Activated CD8-positive, alpha-beta T cell treated with anti-CD3 and anti-CD28 coated beads, Interleukin-2, amount 10 ng/mL, durations not matched to agents 7 days and 5 days (primary cell): ENCODE data around the gene CPAMD8. TPM values are rescaled to one million over a fixed set of nuclear protein-coding genes. Genes with fewer than 3 reads are reported as not detected.
A peak's percentile ranks its signal among the peaks of the same experiment; 100 is the strongest.
"Not testable (repeated sequence)": the region's sequence is repeated elsewhere in the genome, so short reads cannot be mapped to it uniquely, and the experiment has no call there.

Experiments
- ATAC-seq: fragments of 150-1000 bp; cut with Tn5 transposase; one replicate; pipeline ENCODE4 v1.10.0; 2021; ENCODE audit warnings: moderate library complexity
- CTCF ChIA-PET: fragments of 350-600 bp; sonication (Branson Sonifier 250); formaldehyde crosslinking; loops from one replicate; lab custom pipeline; 2021; ENCODE audit warnings: antibody characterized with exemption; lab: Charles Lee
- POLR2A ChIA-PET: fragments of 350-600 bp; sonication (Branson Sonifier 250); formaldehyde crosslinking; loops from one replicate; lab custom pipeline; 2021; ENCODE audit warnings: antibody characterized with exemption; lab: Charles Lee
- DNase-seq: peaks from one replicate; pipeline ENCODE4 v3.0.0-alpha.2; 2020
- H3K27ac Mint-ChIP-seq: one replicate; pipeline ENCODE4 v1.8.0; 2021; ENCODE audit warnings: mild to moderate bottlenecking, mixed read lengths
- H3K27me3 Mint-ChIP-seq: one replicate; pipeline ENCODE4 v1.8.0; 2021; ENCODE audit warnings: low read depth, mixed read lengths
- H3K36me3 Mint-ChIP-seq: one replicate; pipeline ENCODE4 v1.8.0; 2021; ENCODE audit warnings: low read depth, mixed read lengths
- H3K4me1 Mint-ChIP-seq: one replicate; pipeline ENCODE4 v1.8.0; 2021; ENCODE audit warnings: low read depth, mixed read lengths
- H3K4me3 Mint-ChIP-seq: one replicate; pipeline ENCODE4 v1.8.0; 2021; ENCODE audit warnings: mild to moderate bottlenecking, mixed read lengths
- H3K9me3 Mint-ChIP-seq: one replicate; pipeline ENCODE4 v1.8.0; 2022; ENCODE audit warnings: mixed read lengths; ENCODE audit not compliant: insufficient read depth
- total RNA-seq, 2 experiments: library from RNA; stranded (reverse); gene quantifications; one replicate each; pipeline ENCODE4 v1.2.3, GENCODE V29; 2021

CPAMD8 gene
- total RNA-seq, 2 experiments from 2014 or later = 0.11 to 0.13 TPM

DNA sequence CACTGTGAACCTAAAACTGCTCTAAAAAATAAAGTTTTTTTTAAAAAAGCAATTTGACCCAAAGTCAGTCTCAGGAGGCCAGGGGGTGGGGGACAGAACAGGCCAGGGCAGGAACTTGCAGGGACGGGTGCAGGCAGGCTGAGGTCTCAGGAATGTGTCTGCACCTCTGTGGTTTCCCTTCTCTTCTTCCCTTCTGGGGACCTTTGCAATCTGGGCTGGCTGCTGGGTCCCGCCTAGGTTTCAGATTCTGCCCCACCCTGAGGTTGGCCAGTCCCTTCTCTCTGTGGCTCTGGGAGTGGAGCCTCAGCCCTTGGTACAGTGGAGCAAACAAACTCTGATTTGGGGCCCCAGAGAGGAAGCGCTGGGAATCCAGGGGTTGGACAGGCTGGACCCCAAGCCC, 143.1 kb downstream of the CPAMD8 start:
- H3K36me3 Mint-ChIP-seq = peaks cover 40% of the 10 kb centered on the region
- DNase-seq (no peak), ATAC-seq (peak; percentile 27)
- no peak overlapping the region for H3K27ac Mint-ChIP-seq
- ChIA-PET POLR2A (no interaction called here), CTCF (no interaction called here)
- H3K27me3 Mint-ChIP-seq = no peaks in the 10 kb centered on the region
- peaks cover 29% of the 10 kb centered on the region for H3K9me3 Mint-ChIP-seq
- H3K4me1 Mint-ChIP-seq = peaks cover 27% of the 10 kb centered on the region
- no peak overlapping the region for H3K4me3 Mint-ChIP-seq

DNA sequence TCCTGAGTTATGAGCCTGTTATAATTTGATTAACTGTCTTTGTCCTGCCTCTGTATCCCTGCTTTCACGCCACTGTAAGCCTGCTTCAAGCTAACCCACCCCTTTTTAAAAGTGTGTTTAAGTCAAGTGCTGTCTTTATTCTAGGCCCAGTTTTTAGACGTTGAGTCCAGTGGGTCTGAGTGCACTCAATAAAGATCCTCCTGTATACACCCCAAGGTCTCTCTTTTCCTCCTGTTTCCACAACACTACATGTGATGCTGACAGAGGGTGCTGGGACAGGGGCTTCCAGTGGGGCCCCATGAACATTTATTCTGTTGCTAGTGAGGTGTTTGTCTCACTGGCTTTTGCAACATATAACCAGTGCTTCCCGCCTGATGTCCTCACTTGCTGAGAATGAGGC, 144.5 kb downstream of the CPAMD8 start:
- CTCF ChIA-PET = no interaction called here

DNA sequence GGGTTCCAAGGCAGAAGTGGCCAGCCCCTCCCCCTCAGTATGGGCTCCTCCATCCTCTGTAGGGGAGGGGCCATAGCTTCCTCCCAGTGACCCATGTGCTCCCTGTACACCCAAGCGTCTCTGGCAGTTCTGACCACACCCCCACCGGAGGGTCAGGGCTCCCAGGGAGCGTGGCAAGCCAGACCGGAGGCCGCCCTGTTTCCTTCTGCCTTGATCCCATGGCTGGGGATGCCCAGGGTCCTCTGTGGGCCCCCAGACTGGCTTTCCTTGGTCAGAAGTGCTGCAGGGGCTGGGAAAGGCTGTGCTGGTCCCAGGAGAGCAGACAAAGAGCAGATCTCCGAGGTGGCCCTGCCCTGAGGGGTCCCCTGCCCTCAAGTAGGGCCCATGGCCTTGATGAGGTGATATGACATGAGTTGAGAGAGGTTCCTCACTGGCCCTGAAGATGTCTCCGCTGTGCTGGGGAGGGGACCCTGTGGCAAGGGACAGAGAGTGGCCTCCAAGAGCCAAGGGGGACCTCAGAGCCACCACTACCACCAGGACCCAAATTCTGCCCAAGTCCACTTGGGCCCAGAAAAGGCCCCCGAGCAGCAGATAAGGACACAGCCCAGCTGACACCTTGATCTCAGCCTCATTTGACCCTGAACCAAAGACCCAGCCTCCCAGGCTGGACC, 145.6 kb downstream of the CPAMD8 start:
- ChIA-PET POLR2A (no interaction called here), CTCF (no interaction called here)
- Mint-ChIP-seq H3K27ac (no peak overlapping the region), H3K4me3 (no peak overlapping the region), H3K27me3 (no peaks in the 10 kb centered on the region), H3K9me3 (peaks cover 29% of the 10 kb centered on the region), H3K4me1 (peaks cover 28% of the 10 kb centered on the region), H3K36me3 (peaks cover 58% of the 10 kb centered on the region)
- DNase-seq (no peak), ATAC-seq (no peak)

More for the DNA sequence above, 144.5 kb downstream of the CPAMD8 start:
- H3K9me3 Mint-ChIP-seq = peaks cover 29% of the 10 kb centered on the region
- H3K27me3 Mint-ChIP-seq = no peaks in the 10 kb centered on the region
- H3K4me3 Mint-ChIP-seq = no peak overlapping the region
- H3K36me3 Mint-ChIP-seq = peaks cover 48% of the 10 kb centered on the region
- H3K4me1 Mint-ChIP-seq = peaks cover 21% of the 10 kb centered on the region
- POLR2A ChIA-PET = no interaction called here
- H3K27ac Mint-ChIP-seq = no peak overlapping the region
- DNase-seq (no peak), ATAC-seq (no peak)

DNA sequence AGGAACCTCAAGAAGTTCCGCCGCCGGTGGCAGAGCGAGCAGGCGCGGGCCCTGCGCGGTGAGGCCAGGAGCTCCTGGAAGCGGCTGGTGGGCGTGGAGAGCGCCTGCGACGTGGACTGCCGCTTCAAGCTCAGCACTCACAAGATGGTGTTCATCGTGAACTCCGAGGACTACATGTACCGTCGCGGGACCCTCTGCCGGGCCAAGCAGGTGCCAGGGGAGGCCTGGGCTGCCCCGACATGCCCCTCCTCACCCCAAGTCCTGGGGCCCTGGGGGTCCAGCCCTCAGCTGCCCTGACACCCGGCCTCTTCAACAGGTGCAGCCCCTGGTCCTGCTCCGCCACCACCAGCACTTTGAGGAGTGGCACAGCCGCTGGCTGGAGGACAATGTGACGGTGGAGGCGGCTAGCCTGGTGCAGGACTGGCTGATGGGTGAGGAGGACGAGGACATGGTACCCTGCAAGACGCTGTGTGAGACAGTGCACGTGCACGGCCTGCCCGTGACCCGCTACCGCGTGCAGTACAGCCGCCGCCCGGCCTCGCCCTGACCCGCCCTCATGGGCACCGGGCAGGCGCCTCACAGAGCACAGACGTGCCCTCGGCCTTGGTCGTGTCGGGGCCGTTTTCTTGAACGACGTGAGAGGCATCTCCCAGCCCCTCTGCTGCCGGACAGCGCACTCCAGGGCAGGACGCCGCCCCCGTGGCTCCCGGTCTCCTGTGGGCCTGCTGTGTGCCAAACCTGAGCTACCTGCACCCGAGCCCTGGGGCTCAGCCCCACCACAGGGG, 148.2 kb downstream of the CPAMD8 start:
- Mint-ChIP-seq H3K36me3 (peaks cover 77% of the 10 kb centered on the region), H3K27me3 (no peaks in the 10 kb centered on the region), H3K27ac (no peak overlapping the region), H3K4me1 (peaks cover 31% of the 10 kb centered on the region), H3K4me3 (no peak overlapping the region), H3K9me3 (peaks cover 44% of the 10 kb centered on the region)
- ATAC-seq (no peak), DNase-seq (no peak)
- CTCF ChIA-PET = no interaction called here
- POLR2A ChIA-PET = no interaction called here

DNA sequence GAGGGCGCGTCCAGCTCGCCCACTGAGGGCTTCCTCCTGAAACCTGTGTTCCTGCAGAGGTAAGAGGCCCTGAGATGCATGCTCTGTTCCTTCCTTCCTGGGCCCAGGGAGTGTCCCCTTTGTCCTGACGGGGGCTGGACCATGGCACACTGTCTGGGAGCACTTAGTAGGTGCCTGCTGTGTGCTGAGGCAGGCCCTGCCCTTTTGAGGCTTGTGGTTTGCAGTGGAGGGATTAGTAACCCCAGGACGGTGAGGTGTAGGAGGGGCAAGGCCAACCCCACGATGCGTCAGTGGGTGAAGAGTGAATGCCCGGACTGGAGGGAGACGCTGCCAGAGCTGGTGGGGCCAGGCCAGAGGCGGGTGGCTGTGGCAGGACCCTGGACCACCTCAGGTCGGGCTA, 149.0 kb downstream of the CPAMD8 start:
- H3K4me1 Mint-ChIP-seq = peaks cover 25% of the 10 kb centered on the region
- H3K9me3 Mint-ChIP-seq = peaks cover 40% of the 10 kb centered on the region
- DNase-seq = no peak
- POLR2A ChIA-PET = no interaction called here
- peaks cover 77% of the 10 kb centered on the region for H3K36me3 Mint-ChIP-seq
- CTCF ChIA-PET = no interaction called here
- ATAC-seq = no peak
- no peaks in the 10 kb centered on the region for H3K27me3 Mint-ChIP-seq
- H3K27ac Mint-ChIP-seq = peak overlapping the region; percentile 16
- no peak overlapping the region for H3K4me3 Mint-ChIP-seq

DNA sequence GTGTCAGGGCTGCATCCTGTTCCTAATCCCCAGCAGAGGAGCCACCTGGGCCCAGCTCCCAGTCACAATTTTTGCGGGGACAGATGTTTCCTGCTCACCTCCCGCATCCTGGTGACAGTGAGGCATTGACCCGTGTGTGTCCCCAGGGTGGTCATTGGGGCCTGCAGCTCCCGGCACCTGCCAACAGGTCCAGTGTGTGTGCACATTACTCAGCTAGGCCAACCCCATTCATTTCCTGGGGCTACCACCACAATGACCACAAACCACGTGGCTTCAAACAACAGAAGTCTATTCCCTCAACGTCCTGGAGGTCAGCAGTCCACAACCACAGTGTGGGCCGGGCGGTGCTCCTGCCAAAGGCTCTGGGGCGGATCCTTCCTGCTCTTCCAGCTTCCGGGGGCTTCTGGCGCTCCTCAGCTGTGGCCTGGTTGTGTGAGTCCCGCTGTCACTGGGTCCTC, 149.7 kb downstream of the CPAMD8 start:
- ChIA-PET POLR2A (no interaction called here), CTCF (no interaction called here)
- no peak for DNase-seq
- no peak for ATAC-seq
- Mint-ChIP-seq H3K27ac (no peak overlapping the region), H3K9me3 (peaks cover 33% of the 10 kb centered on the region), H3K4me3 (no peak overlapping the region), H3K4me1 (peaks cover 25% of the 10 kb centered on the region), H3K27me3 (no peaks in the 10 kb centered on the region), H3K36me3 (peaks cover 77% of the 10 kb centered on the region)

DNA sequence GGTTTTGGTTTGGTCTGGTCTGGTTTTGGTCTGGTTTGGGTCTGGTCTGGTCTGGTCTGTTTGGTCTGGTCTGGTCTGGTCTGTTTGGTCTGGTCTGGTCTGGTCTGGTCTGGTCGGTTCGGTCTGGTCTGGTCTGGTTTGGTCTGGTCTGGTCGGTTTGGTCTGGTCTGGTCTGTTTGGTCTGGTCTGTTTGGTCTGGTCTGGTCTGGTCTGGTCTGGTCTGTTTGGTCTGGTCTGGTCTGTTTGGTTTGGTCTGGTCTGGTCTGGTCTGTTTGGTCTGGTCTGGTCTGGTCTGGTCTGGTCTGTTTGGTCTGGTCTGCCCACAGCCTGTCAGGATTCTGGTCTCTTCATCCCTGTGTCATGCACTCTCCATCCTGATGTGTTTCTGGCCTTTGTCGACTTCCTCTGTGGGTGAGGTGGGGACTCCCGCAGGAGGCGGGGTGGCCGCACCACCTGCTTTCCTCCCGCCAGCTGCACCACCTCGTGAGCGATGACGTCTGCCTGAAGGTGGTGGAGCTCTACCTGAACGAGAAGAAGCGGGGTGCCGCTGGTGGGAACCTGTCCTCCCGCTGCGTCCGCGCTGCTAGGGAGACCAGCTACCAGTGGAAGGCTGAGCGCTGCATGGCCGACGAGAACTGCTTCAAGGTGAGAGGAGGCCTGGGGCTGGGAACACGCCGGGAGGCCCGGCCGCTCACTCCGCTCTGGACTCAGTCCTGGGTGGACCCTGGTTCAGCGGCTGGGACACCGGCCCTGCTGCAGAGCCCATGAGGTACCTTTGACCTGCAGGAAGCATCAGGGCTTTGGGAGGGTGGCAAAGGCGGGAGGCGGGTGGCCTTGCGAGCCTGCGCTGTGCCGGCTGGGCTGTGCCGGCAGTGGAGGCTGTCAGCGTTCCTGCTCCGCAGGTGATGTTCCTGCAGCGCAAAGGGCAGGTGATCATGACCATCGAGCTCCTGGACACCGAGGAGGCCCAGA, 150.7 kb downstream of the CPAMD8 start:
- POLR2A ChIA-PET = no interaction called here
- ATAC-seq (no peak), DNase-seq (no peak)
- peaks cover 23% of the 10 kb centered on the region for H3K9me3 Mint-ChIP-seq
- no peak overlapping the region for H3K4me3 Mint-ChIP-seq
- H3K27ac Mint-ChIP-seq = peak overlapping the region; percentile 55
- H3K4me1 Mint-ChIP-seq = peaks cover 25% of the 10 kb centered on the region
- no peaks in the 10 kb centered on the region for H3K27me3 Mint-ChIP-seq
- H3K36me3 Mint-ChIP-seq = peaks cover 78% of the 10 kb centered on the region
- CTCF ChIA-PET = no interaction called here

DNA sequence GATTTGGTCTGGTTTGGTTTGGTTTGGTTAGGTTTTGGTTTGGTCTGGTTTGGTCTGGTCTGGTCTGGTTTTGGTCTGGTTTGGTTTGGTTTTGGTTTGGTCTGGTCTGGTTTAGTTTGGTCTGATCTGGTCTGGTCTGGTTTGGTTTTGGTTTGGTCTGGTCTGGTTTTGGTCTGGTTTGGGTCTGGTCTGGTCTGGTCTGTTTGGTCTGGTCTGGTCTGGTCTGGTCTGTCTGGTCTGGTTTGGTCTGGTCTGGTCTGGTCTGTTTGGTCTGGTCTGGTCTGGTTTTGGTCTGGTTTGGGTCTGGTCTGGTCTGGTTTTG, 151.7 kb downstream of the CPAMD8 start:
- Mint-ChIP-seq H3K27ac (peak overlapping the region; percentile 67), H3K36me3 (peaks cover 68% of the 10 kb centered on the region), H3K9me3 (peaks cover 15% of the 10 kb centered on the region), H3K4me1 (peaks cover 25% of the 10 kb centered on the region)
- ATAC-seq, CTCF ChIA-PET, DNase-seq, POLR2A ChIA-PET, H3K27me3 Mint-ChIP-seq, H3K4me3 Mint-ChIP-seq: not testable (repeated sequence)

DNA sequence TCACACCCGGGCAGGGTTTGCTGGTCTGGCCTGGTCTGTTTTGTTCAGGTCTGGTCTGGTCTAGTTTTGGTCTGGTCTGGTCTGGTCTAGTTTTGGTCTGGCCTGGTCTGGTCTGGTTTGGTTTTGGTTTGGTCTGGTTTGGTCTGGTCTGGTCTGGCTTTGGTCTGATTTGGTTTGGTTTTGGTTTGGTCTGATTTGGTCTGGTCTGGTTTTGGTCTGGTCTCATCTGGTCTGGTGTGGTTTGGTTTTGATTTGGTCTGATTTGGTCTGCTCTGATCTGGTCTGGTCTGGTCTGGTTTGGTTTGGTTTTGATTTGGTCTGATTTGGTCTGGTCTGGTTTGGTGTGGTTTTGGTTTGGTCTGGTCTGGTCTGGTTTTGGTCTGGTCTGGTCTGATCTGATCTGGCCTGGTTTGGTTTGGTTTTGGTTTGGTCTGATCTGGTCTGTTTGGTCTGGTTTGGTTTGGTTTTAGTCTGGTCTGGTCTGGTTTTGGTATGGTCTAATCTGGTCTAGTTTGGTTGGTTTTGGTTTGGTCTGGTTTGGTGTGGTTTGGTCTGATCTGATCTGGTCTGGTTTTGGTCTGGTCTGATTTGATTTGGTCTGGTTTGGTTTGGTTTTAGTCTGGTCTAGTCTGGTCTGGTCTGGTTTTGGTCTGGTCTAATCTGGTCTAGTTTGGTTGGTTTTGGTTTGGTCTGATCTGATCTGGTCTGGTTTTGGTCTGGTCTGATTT, 152.2 kb downstream of the CPAMD8 start:
- H3K36me3 Mint-ChIP-seq = peaks cover 63% of the 10 kb centered on the region
- H3K9me3 Mint-ChIP-seq = peaks cover 15% of the 10 kb centered on the region
- ChIA-PET CTCF (no interaction called here), POLR2A (no interaction called here)
- no peak overlapping the region for H3K4me3 Mint-ChIP-seq
- peak overlapping the region; percentile 67 for H3K27ac Mint-ChIP-seq
- DNase-seq (no peak), ATAC-seq (no peak)
- no peaks in the 10 kb centered on the region for H3K27me3 Mint-ChIP-seq
- peaks cover 25% of the 10 kb centered on the region for H3K4me1 Mint-ChIP-seq

DNA sequence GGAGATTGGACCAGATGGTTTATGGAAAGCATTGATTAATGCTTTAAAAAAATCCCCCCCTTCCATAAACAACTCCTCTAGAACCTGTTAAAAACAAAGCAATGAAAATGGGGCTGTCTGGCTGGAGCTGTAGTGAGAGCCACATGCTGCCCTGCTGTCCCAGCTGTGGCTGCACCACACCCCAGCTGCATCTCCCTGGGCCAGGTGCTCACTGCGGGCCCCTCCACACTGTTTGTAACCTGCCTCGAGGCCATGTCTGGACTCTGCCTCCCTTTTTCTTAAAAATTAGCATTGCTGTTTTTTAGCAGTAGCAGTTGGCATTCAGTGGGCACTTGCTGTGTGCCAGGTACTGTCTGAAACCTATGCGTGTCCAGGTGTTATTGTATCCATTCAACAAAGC, 153.0 kb downstream of the CPAMD8 start:
- Mint-ChIP-seq H3K27ac (no peak overlapping the region), H3K9me3 (peaks cover 15% of the 10 kb centered on the region), H3K4me1 (peaks cover 25% of the 10 kb centered on the region), H3K4me3 (no peak overlapping the region), H3K27me3 (no peaks in the 10 kb centered on the region), H3K36me3 (peaks cover 55% of the 10 kb centered on the region)
- CTCF ChIA-PET = no interaction called here
- no peak for DNase-seq
- no peak for ATAC-seq
- POLR2A ChIA-PET = no interaction called here

DNA sequence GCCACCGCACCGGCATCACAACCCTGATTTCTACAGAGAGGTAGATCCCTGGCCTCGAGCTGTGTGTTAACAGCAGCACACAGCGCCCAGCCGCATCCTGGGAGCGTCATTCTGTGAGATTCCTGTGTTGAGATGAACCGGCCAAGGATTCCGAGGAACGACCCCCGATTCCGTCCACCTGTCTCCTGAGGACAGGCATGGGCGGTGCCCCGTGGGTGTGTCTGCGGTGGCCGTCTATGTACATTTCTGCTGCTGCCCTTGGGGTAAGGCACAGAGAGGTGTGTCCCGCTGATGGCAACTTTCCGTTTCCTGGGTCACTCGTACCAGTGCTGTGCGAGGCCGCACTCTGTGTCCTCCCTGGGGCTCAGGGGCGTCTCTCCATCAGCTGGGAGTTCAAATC, 153.9 kb downstream of the CPAMD8 start:
- peaks cover 15% of the 10 kb centered on the region for H3K9me3 Mint-ChIP-seq
- no peaks in the 10 kb centered on the region for H3K27me3 Mint-ChIP-seq
- CTCF ChIA-PET = no interaction called here
- DNase-seq (no peak), ATAC-seq (no peak)
- POLR2A ChIA-PET = no interaction called here
- H3K27ac Mint-ChIP-seq = no peak overlapping the region
- no peak overlapping the region for H3K4me3 Mint-ChIP-seq
- H3K36me3 Mint-ChIP-seq = peaks cover 51% of the 10 kb centered on the region
- peaks cover 24% of the 10 kb centered on the region for H3K4me1 Mint-ChIP-seq
